Mammary epithelial cell (primary cell): ENCODE results near the gene CDH18.

Experiments used
- CTCF ChIP-seq, 2 donors: IDR thresholded peaks in 1 of 2; conservative IDR thresholded peaks in 1 of 2; 2 replicates each; pipeline ENCODE4 v1.5.1; 2011 to 2012; ENCODE audit warnings: inconsistent platforms in 2 of 2, low read length in 2 of 2, mild to moderate bottlenecking in 2 of 2, control low read depth in 1 of 2, low read depth in 1 of 2; ENCODE audit not compliant: insufficient read depth in 1 of 2; ENCODE audit errors: extremely low read depth in 1 of 2
- EZH2 ChIP-seq: IDR thresholded peaks from 2 replicates; pipeline ENCODE4 v1.6.1; 2012; ENCODE audit warnings: low read length, inconsistent platforms, borderline replicate concordance

GRCh38 chr5:19874811-19875210, 113.2 kb downstream of the CDH18 start:
- TF ChIP-seq CTCF (conservative IDR thresholded peaks at IDR 0.05 in 1 of 2, IDR thresholded peaks at IDR 0.05 in 1 of 2; ENCODE audit: extremely low read depth in 1 of 2, insufficient read depth in 1 of 2, low read depth in 1 of 2, low read length in 2 of 2), result no peak
- TF ChIP-seq EZH2, result no peak
